Esophagus (tissue), 2 donors: ENCODE results near the gene TMEM203. TPM values are rescaled to one million over a fixed set of nuclear protein-coding genes. Genes with fewer than 3 reads are reported as not detected.
A peak's percentile ranks its signal among the peaks of the same experiment; 100 is the strongest.
"Not testable (repeated sequence)": the region's sequence is repeated elsewhere in the genome, so short reads cannot be mapped to it uniquely, and the experiment has no call there.

Experiments
- H3K27ac ChIP-seq, 2 donors: one replicate each; pipeline ENCODE4 v1.5.1; 2013; ENCODE audit warnings: low read depth in 2 of 2, mild to moderate bottlenecking in 2 of 2, inconsistent platforms in 1 of 2, low read length in 1 of 2, moderate library complexity in 1 of 2
- H3K27me3 ChIP-seq, 2 donors: one replicate each; pipeline ENCODE4 v1.6.1; 2013; ENCODE audit warnings: low read length in 2 of 2, control low read depth in 1 of 2, mild to moderate bottlenecking in 1 of 2; ENCODE audit not compliant: insufficient read depth in 2 of 2, control insufficient read depth in 1 of 2
- H3K36me3 ChIP-seq, 2 donors: one replicate each; pipeline ENCODE4 v1.6.1; 2013; ENCODE audit warnings: low read length in 1 of 2; ENCODE audit not compliant: control insufficient read depth in 2 of 2, insufficient read depth in 2 of 2
- H3K4me1 ChIP-seq, 2 donors: one replicate each; pipeline ENCODE4 v1.6.1; 2013; ENCODE audit warnings: low read length in 1 of 2; ENCODE audit not compliant: control insufficient read depth in 2 of 2, insufficient read depth in 2 of 2
- H3K4me3 ChIP-seq, 2 donors: one replicate each; pipeline ENCODE4 v1.5.1; 2013; ENCODE audit warnings: low read length in 2 of 2, mild to moderate bottlenecking in 2 of 2, low read depth in 1 of 2, moderate library complexity in 1 of 2
- H3K9me3 ChIP-seq, 2 donors: one replicate each; pipeline ENCODE4 v1.6.1; 2013; ENCODE audit warnings: mild to moderate bottlenecking in 2 of 2, low read depth in 1 of 2, low read length in 1 of 2, moderate library complexity in 1 of 2; ENCODE audit not compliant: control insufficient read depth in 2 of 2, insufficient read depth in 1 of 2
- WGBS, 2 donors: extraction: QIAGEN DNeasy Blood & Tissue Kit; methylation state at CpG; one replicate each; pipeline ENCODE4 v1.1.7; 2013; 5-methylcytosine and 5-hydroxymethylcytosine counted together
- polyA plus RNA-seq, 2 donors: library from polyadenylated mRNA; stranded (reverse); fragments of 200-250 nt; gene quantifications; one replicate each; pipeline ENCODE4 v1.2.3, GENCODE V29; 2013
- donor health status: healthy with polysubstance abuse.
- donor health status: Bipolar disorder and iron deficiency.

Gene TMEM203
- polyA plus RNA-seq, 2 donors, result 21.6 to 27.5 TPM

- no peaks in the 10 kb centered on the region for H3K9me3 ChIP-seq
- WGBS, 2 donors, result 76 to 95% methylated on average over 6 of the region's 6 CpGs
- peaks cover 0 to 12% of the 10 kb centered on the region in 2 donors for H3K36me3 ChIP-seq
- peaks cover 2 to 21% of the 10 kb centered on the region in 2 donors for H3K4me1 ChIP-seq
- H3K27ac ChIP-seq, result no peak overlapping the region
- H3K27me3 ChIP-seq, result no peaks in the 10 kb centered on the region
- H3K4me3 ChIP-seq, result no peak overlapping the region
Observed at GRCh38 chr9:137247916-137248175, 42.4 kb upstream of the TMEM203 start.

- H3K4me3 ChIP-seq, result no peak overlapping the region
- no peaks in the 10 kb centered on the region for H3K27me3 ChIP-seq
- H3K27ac ChIP-seq, result no peak overlapping the region
- H3K36me3 ChIP-seq, result peaks cover 0 to 17% of the 10 kb centered on the region in 2 donors
- peaks cover 2 to 27% of the 10 kb centered on the region in 2 donors for H3K4me1 ChIP-seq
- H3K9me3 ChIP-seq, result no peaks in the 10 kb centered on the region
- 76 to 86% methylated on average over 20 of the region's 20 CpGs for WGBS, 2 donors
Observed at GRCh38 chr9:137247135-137247915, 41.9 kb upstream of the TMEM203 start.

- 80 to 84% methylated on average over 25 of the region's 25 CpGs for WGBS, 2 donors
- Histone ChIP-seq H3K36me3 (peaks cover 0 to 18% of the 10 kb centered on the region in 2 donors), H3K27me3 (no peaks in the 10 kb centered on the region), H3K4me3 (no peak overlapping the region), H3K27ac (no peak overlapping the region), H3K4me1 (peaks cover under 1 to 28% of the 10 kb centered on the region in 2 donors), H3K9me3 (no peaks in the 10 kb centered on the region)
Observed at GRCh38 chr9:137245450-137246421, 40.3 kb upstream of the TMEM203 start.

GRCh38 chr9:137244486-137245449 is 39.3 kb upstream of the TMEM203 start:
- Histone ChIP-seq H3K27me3 (no peaks in the 10 kb centered on the region), H3K36me3 (peaks cover 0 to 18% of the 10 kb centered on the region in 2 donors), H3K27ac (peak overlapping the region in 1 of 2 donors; percentile 59), H3K4me1 (peaks cover 0 to 28% of the 10 kb centered on the region in 2 donors), H3K9me3 (no peaks in the 10 kb centered on the region), H3K4me3 (no peak overlapping the region)
- WGBS, 2 donors, result 44 to 61% methylated on average over 36 of the region's 36 CpGs

GRCh38 chr9:137243626-137244485 is 38.4 kb upstream of the TMEM203 start:
- 53 to 62% methylated on average over 15 of the region's 15 CpGs for WGBS, 2 donors
- H3K27me3 ChIP-seq, result no peaks in the 10 kb centered on the region
- no peak overlapping the region for H3K4me3 ChIP-seq
- H3K9me3 ChIP-seq, result no peaks in the 10 kb centered on the region
- peaks cover 0 to 18% of the 10 kb centered on the region in 2 donors for H3K36me3 ChIP-seq
- H3K27ac ChIP-seq, result peak overlapping the region in 1 of 2 donors; percentile 59
- peaks cover 0 to 30% of the 10 kb centered on the region in 2 donors for H3K4me1 ChIP-seq

GRCh38 chr9:137243266-137243625 is 37.8 kb upstream of the TMEM203 start:
- peaks cover 2 to 32% of the 10 kb centered on the region in 2 donors for H3K4me1 ChIP-seq
- peaks cover 0 to 18% of the 10 kb centered on the region in 2 donors for H3K36me3 ChIP-seq
- not testable (repeated sequence) for H3K27ac ChIP-seq, H3K9me3 ChIP-seq, H3K27me3 ChIP-seq, H3K4me3 ChIP-seq
- 85% methylated on average over 17 to 18 of the region's 18 CpGs for WGBS, 2 donors

- 63 to 64% methylated on average over 36 of the region's 36 CpGs for WGBS, 2 donors
- Histone ChIP-seq H3K9me3 (no peaks in the 10 kb centered on the region), H3K4me1 (peaks cover 3 to 35% of the 10 kb centered on the region in 2 donors)
Observed at GRCh38 chr9:137242269-137243203, 37.1 kb upstream of the TMEM203 start.

More at GRCh38 chr9:137242269-137243203, 37.1 kb upstream of the TMEM203 start:
- H3K27ac ChIP-seq, result peak overlapping the region; percentile 98 to 100
- H3K36me3 ChIP-seq, result peaks cover 0 to 18% of the 10 kb centered on the region in 2 donors
- no peaks in the 10 kb centered on the region for H3K27me3 ChIP-seq
- H3K4me3 ChIP-seq, result peak overlapping the region; percentile 76 to 85
